SJCRH30 (cell line): ENCODE data around the gene TMOD2. TPM values are rescaled to one million over a fixed set of nuclear protein-coding genes. Genes with fewer than 3 reads are reported as not detected.

ENCODE experiments used
- DNase-seq, 2 experiments: peaks; one replicate each; pipeline ENCODE4 v3.0.0-alpha.2; 2015 to 2020
- H3K27ac ChIP-seq: fragments of 250-450 bp; sonication (Bioruptor Pico); 2 replicates; pipeline ENCODE4 v1.5.1; 2020; ENCODE audit warnings: mild to moderate bottlenecking, moderate library complexity
- H3K27me3 ChIP-seq: fragments of 250-450 bp; sonication (Bioruptor Pico); 2 replicates; pipeline ENCODE4 v1.5.1; 2020; ENCODE audit warnings: mild to moderate bottlenecking, moderate library complexity
- H3K36me3 ChIP-seq: fragments of 250-450 bp; sonication (Bioruptor Pico); 2 replicates; pipeline ENCODE4 v1.5.1; 2020; ENCODE audit warnings: mild to moderate bottlenecking, moderate library complexity
- H3K4me1 ChIP-seq: fragments of 250-450 bp; sonication (Bioruptor Pico); 2 replicates; pipeline ENCODE4 v1.5.1; 2020; ENCODE audit warnings: mild to moderate bottlenecking, moderate library complexity
- H3K4me3 ChIP-seq: fragments of 250-450 bp; sonication (Bioruptor Pico); 2 replicates; pipeline ENCODE4 v1.5.1; 2020; ENCODE audit warnings: mild to moderate bottlenecking, moderate library complexity
- H3K9me3 ChIP-seq: fragments of 250-450 bp; sonication (Bioruptor Pico); replicated peaks from 2 replicates; pipeline ENCODE4 v1.5.1; 2020; ENCODE audit warnings: mild to moderate bottlenecking, moderate library complexity
- total RNA-seq: library from RNA; depleted of rRNA; stranded (reverse); fragments of >200 nt; shearing (Covaris generic); gene quantifications from 2 replicates; pipeline ENCODE4 v1.2.3, GENCODE V29; 2014

TMOD2 gene
- total RNA-seq, 1 experiment from 2014 or later: 3.2 TPM

DNA sequence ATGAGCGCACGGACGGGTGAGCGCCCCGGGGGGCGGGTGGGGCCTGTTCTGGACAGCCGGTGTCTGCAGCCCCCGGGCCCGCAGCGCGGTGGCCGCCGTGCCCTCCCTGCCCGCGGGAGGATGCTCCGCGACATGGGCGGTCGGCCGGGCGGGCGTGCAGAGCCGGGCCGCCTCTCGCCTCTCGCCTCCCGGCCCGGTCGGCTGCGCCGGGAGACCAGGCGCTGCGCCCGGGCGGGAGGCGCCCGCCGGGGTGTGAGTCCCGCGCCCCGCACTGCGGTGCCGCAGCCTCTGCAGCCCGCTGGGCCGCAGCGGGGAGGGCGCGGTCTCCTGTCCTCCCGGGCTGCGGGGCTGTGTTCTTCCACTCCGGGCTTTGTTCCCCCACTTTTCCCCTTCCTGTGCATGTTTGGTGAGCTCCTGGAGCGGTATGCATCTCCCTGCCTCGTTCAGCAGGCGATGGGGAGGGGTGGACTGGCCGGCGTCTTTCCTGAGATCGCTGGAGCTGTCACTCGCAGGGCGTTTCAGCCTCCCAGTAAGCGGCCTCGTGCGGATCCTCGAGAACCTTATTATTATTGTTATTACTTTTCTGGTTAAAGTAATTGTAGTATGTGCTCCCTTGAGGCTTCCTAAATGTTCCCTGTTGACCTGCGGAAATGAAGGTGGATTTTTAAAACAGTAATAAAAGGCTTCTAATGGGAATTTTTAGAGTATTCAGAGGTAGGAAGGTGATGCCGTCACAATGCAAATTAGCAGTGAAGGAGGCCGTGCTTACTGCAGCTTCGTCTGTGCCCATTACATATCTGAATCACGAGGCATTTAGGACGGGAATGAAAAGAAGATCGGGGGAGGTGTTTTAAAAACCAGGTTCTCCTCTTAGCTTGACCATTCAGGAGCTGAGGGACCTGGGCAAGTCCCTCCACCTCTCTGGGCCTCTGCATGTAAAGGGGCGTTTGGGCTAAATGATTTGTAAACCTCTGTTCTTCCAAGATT is 593 bp downstream of the TMOD2 start:
- DNase-seq: peak; percentile 46 to 58

DNA sequence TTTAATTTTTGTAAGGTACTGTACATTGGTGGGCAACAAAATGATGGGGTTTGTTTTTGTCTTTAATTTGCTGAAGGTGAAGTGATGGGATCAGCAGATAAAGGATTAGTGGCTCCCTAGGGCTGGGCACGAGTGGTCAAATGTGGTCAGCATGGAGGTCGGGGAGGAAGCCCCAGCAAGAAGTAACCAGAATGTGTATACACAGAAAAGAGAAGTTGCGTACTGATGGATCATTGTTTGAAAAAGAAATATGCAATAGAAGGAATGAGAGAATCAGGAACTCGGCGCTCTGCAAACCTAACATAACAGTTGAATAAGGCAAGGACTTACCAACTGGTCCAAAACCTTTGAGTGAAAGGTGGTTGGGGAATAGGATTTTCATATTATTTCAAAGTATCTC is 1.5 kb downstream of the TMOD2 start:
- H3K27ac ChIP-seq: no peak overlapping the region
- no peak for DNase-seq
- H3K4me1 ChIP-seq: no peaks in the 10 kb centered on the region
- peak overlapping the region; percentile 74; the same call in 1 of the 2 replicates for H3K4me3 ChIP-seq
- no peaks in the 10 kb centered on the region for H3K9me3 ChIP-seq
- peaks cover 8% of the 10 kb centered on the region for H3K27me3 ChIP-seq
- no peaks in the 10 kb centered on the region for H3K36me3 ChIP-seq

More for the DNA sequence above, 593 bp downstream of the TMOD2 start:
- no peak overlapping the region for H3K27ac ChIP-seq
- H3K4me1 ChIP-seq: no peaks in the 10 kb centered on the region
- peak overlapping the region; percentile 74 for H3K4me3 ChIP-seq
- no peaks in the 10 kb centered on the region for H3K36me3 ChIP-seq
- H3K27me3 ChIP-seq: peaks cover 8% of the 10 kb centered on the region
- H3K9me3 ChIP-seq: no peaks in the 10 kb centered on the region

DNA sequence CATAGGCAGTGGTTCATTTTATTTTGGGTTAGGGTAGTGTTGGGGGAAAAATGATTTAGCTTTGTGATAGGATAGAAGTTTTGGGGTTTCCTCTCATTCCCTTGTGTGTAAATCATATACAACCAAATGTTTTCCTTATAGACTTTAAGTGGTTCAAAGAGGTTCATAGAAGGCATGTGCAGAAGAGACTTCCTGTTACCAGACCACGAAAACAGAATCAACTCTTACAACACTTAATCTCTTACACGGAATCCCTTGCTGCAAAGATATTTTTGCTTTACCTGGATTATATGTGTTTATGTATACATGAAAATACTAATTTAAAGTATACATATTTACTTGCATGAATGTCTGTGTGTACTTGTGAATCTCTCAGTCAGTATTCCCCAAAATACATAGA is 2.9 kb downstream of the TMOD2 start:
- Histone ChIP-seq H3K4me3 (no peak overlapping the region), H3K4me1 (peaks cover 10% of the 10 kb centered on the region), H3K9me3 (no peaks in the 10 kb centered on the region), H3K27ac (no peak overlapping the region), H3K36me3 (no peaks in the 10 kb centered on the region), H3K27me3 (peaks cover 8% of the 10 kb centered on the region)
- DNase-seq: no peak

DNA sequence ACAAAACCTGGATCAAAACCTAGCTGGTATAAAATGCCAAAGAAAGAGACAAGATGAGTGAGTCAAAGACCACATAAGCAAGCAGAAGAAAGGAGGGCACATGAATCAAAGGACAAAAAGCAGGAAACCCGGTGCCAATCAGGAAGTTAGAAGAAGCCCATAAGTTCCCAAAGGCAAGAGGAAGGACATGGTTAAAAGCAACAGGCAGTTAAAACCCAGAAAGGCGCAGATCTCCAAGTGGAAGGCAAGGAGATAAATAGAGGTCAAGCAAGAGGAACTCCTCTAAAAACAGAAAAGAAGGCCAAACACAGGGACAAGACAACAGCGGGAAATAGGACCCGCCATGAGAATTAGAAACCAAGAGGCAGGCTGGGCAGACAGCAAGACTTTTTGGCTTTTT is 4.4 kb downstream of the TMOD2 start:
- H3K4me3 ChIP-seq: no peak overlapping the region

DNA sequence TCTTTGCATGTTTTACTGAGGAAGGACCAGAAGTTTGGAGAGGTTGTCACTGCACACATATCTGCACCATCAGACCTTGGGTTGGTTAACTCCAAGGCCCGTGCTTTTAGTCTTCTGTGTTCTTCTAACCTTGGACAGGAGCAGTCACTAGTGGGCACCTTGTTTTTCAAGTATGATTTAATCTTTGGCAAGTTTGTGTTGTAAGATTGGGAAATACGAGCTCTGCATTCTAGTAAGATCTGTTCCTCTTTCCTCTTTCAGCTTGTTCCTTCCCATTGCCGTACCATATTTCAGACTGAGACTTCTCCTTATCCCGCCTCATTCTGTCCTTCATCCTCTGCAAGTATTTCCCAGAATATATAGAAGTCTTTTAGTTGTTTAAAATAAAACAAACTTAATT is 5.1 kb downstream of the TMOD2 start:
- Histone ChIP-seq H3K27ac (no peak overlapping the region), H3K27me3 (no peaks in the 10 kb centered on the region), H3K36me3 (no peaks in the 10 kb centered on the region), H3K9me3 (no peaks in the 10 kb centered on the region), H3K4me3 (no peak overlapping the region), H3K4me1 (peaks cover 18% of the 10 kb centered on the region)
- no peak for DNase-seq

More for the DNA sequence above, 4.4 kb downstream of the TMOD2 start:
- Histone ChIP-seq H3K27me3 (peaks cover 4% of the 10 kb centered on the region), H3K27ac (no peak overlapping the region), H3K4me1 (peaks cover 18% of the 10 kb centered on the region), H3K9me3 (no peaks in the 10 kb centered on the region), H3K36me3 (no peaks in the 10 kb centered on the region)
- DNase-seq: no peak

DNA sequence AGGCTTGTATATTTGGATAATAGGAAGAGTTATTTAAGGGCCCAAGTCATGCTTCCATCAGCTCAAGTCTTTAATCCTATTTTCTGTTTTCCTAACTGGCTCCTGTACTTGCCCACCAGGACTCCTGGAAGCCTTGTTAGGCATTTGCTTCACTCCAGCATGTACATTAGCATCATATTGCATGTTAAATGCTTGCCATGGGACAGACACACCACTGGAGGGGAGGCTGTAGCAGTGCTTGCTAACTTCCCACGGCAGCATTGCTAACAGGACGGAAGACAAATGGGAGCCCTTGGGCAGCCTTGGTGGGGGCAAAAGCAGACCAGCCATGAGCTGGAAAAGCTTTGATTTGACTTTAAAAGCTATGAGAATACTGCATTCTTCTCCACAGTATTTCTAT is 6.1 kb downstream of the TMOD2 start:
- no peak for DNase-seq
- no peak overlapping the region for H3K27ac ChIP-seq
- no peaks in the 10 kb centered on the region for H3K36me3 ChIP-seq
- peaks cover 18% of the 10 kb centered on the region for H3K4me1 ChIP-seq
- no peaks in the 10 kb centered on the region for H3K27me3 ChIP-seq
- H3K4me3 ChIP-seq: no peak overlapping the region
- no peaks in the 10 kb centered on the region for H3K9me3 ChIP-seq

DNA sequence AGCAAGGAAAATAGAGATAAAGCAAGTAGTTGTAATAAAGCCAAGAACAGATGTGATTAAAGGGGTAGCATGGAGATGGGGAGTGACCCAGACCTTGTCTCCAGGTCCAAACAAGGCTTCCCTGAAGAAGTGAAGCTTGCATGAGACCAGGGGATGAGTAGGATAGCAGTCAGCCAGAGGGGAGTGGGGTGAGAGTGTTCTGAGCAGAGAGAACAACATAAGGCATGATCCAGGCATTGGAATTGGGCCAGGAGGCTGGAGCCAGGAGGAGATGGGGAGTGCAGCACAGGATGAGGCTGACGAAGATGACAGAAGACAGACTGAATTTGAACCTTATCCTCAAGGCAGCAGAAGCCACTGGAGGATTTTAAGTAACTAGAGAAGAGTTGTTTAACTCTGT is 7.2 kb downstream of the TMOD2 start:
- no peaks in the 10 kb centered on the region for H3K27me3 ChIP-seq
- peaks cover 18% of the 10 kb centered on the region for H3K4me1 ChIP-seq
- H3K36me3 ChIP-seq: no peaks in the 10 kb centered on the region
- no peak overlapping the region for H3K4me3 ChIP-seq
- peak; percentile 60 for DNase-seq
- H3K9me3 ChIP-seq: no peaks in the 10 kb centered on the region
- H3K27ac ChIP-seq: no peak overlapping the region

DNA sequence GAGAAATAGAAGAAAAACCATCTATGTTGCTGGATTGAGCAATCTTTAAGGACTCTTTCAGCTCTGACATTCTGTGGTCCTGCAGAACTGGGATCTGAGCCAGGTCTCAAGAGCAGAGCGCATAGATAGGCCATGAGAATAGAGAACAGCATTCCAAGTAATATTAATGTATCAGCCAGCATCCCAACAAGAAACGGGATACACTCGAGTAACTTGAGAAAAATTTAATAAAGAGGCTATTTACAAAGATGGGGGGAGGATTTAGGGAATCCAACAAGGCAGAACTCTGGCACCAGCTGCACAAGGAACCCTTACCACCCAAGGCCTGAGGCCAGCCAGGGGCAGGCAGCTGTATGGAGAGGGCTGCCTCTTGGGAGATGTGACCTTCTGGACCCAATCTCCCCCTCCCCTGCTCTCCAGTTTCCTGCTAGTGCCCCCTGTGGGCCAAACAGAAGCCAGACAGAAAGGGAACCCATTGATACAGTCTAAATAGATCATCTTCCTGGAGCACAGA is 8.2 kb downstream of the TMOD2 start:
- Histone ChIP-seq H3K9me3 (no peaks in the 10 kb centered on the region), H3K4me3 (no peak overlapping the region), H3K27ac (no peak overlapping the region), H3K27me3 (no peaks in the 10 kb centered on the region), H3K36me3 (no peaks in the 10 kb centered on the region), H3K4me1 (peaks cover 18% of the 10 kb centered on the region)
- peak; percentile 84 to 86 for DNase-seq

DNA sequence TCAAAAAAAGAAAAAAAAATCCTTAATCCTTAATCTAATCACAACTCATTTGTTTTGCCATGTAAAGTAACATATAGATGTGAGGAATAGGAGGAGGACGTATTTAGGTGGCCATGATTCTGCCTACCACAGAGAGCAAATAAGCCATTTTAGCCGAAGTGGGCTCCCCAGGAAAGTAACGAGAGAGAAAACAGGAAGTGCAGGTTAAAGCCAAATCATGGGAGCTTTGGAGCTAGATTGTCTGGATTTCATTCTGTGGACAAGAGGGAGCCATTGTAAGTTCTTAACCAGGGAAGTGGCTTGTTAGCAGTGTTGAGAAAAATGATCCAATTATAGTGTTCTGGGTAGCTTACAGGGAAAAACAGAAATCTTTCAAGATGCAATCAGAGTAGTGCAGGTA is 9.4 kb downstream of the TMOD2 start:
- no peaks in the 10 kb centered on the region for H3K27me3 ChIP-seq
- H3K4me3 ChIP-seq: no peak overlapping the region
- no peak overlapping the region for H3K27ac ChIP-seq
- no peaks in the 10 kb centered on the region for H3K36me3 ChIP-seq
- H3K9me3 ChIP-seq: no peaks in the 10 kb centered on the region
- DNase-seq: no peak
- H3K4me1 ChIP-seq: peaks cover 18% of the 10 kb centered on the region

DNA sequence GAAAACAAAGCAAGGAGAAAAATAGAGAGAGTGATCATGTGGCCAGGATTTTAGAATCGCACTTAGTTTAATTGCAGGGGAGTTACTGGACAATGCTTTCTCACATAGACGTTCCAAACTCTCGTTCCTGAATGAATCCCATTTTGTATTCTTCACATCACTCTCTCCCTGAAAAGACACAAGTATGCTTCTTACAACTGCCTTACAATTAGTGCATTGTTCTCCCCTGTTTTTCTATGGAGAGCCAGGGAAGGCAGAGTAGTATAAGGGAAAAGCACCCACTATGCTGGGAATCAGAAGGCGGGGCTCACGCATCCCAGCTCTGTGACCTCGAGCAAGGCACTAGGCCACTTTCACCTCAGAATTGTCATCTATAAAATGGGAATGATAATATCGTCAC is 14.4 kb downstream of the TMOD2 start:
- H3K36me3 ChIP-seq: no peaks in the 10 kb centered on the region
- H3K27me3 ChIP-seq: no peaks in the 10 kb centered on the region
- DNase-seq: no peak
- H3K4me1 ChIP-seq: no peaks in the 10 kb centered on the region
- H3K9me3 ChIP-seq: no peaks in the 10 kb centered on the region
- no peak overlapping the region for H3K4me3 ChIP-seq
- no peak overlapping the region for H3K27ac ChIP-seq

DNA sequence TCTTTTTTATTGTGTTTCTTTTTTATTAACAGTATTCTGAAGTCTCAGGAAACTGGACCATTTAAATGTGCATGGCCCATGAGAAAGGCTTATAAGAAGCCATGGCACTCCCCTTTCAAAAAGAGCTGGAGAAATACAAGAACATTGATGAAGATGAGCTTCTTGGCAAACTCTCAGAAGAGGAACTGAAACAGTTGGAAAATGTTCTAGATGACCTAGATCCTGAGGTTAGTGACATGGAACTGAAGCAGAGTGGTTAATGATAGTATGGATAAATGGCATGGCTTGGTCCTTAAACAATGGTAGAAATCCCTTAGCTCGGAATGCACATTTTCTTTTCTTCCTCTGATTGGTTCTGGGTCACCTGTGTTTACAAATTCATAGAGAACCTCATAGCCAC is 14.9 kb downstream of the TMOD2 start:
- no peak overlapping the region for H3K27ac ChIP-seq
- no peaks in the 10 kb centered on the region for H3K4me1 ChIP-seq
- no peak overlapping the region for H3K4me3 ChIP-seq
- no peaks in the 10 kb centered on the region for H3K27me3 ChIP-seq
- H3K9me3 ChIP-seq: no peaks in the 10 kb centered on the region
- DNase-seq: no peak
- no peaks in the 10 kb centered on the region for H3K36me3 ChIP-seq

DNA sequence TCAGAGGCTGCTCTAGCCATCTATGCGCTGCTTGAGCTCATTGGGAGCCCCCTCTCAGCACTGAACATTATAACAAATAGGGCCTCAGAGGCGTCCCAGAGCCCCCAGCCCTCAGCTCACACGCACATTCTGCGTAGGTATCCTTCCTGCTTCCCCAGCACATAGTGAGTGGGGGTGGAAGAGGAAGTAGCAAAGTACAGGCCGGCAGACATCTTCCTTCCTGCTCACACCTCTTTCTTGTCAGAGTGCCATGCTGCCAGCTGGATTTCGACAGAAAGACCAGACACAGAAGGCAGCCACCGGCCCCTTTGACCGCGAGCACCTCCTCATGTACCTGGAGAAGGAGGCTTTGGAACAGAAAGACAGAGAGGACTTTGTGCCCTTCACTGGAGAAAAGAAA is 16.6 kb downstream of the TMOD2 start:
- Histone ChIP-seq H3K27ac (no peak overlapping the region), H3K27me3 (no peaks in the 10 kb centered on the region), H3K9me3 (no peaks in the 10 kb centered on the region), H3K4me3 (no peak overlapping the region), H3K36me3 (no peaks in the 10 kb centered on the region), H3K4me1 (no peaks in the 10 kb centered on the region)
- no peak for DNase-seq

DNA sequence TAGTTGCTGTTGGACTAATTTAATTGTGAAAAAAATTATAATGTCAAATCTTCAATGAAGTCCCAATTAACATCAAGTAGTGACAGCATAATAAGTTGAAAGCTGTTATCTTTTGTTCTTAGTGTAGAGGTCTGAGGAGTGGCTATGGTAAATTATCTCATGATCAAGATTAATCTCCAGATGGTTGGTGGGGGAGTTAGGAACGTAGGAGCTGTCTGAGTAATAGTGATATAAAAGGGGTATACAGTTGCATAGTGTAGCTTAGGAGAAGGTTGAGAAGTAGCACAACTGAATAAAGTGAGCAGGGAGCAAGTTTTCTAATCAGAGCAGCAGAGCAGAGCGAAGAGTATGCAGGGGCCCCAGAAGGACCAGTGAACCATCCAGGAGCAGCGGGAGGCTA is 19.5 kb downstream of the TMOD2 start:
- Histone ChIP-seq H3K9me3 (no peaks in the 10 kb centered on the region), H3K4me1 (no peaks in the 10 kb centered on the region), H3K36me3 (no peaks in the 10 kb centered on the region), H3K27ac (no peak overlapping the region), H3K27me3 (no peaks in the 10 kb centered on the region), H3K4me3 (no peak overlapping the region)
- DNase-seq: no peak

DNA sequence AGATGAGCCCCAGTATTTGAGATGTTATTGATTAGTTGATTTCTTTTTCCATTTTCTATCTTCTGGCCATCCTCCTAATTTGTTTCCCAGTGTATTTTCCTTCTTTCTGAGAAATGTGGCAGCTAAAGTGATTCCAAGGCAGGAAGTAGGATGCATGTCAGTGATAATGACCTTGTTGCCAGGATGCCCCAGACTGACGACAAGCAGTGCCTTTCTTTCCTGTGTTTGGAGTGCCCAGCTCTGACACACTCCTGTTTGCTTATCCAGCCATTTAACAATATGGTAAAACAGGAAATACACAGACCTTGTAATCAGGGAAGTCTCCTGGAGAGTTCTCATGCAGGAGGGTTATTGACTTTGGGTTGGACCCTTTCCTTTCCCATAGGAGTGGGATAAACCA is 20.4 kb downstream of the TMOD2 start:
- Histone ChIP-seq H3K9me3 (no peaks in the 10 kb centered on the region), H3K36me3 (no peaks in the 10 kb centered on the region), H3K4me3 (no peak overlapping the region), H3K27ac (no peak overlapping the region), H3K4me1 (no peaks in the 10 kb centered on the region), H3K27me3 (no peaks in the 10 kb centered on the region)
- no peak for DNase-seq

DNA sequence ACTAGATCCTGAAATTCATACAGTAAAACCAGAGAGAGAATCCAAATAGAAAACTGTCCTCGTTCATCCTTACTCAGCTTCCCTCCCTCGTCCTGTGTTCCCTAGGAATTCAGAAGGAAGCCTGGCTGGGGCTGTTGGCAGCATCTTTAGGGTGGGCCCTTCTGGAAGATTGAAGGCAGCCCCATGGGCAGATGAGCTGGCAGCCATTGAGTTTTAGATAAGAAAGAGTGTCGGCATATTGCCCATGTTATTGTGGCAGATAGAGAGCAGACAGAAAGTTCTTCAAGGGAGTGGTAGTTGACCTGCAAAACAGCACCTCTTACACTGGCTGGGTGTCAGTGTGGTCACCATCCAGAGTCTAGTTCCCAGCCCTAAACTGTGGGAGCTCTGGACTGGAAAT is 23.5 kb downstream of the TMOD2 start:
- Histone ChIP-seq H3K4me3 (no peak overlapping the region), H3K9me3 (no peaks in the 10 kb centered on the region), H3K4me1 (no peaks in the 10 kb centered on the region), H3K36me3 (no peaks in the 10 kb centered on the region), H3K27ac (no peak overlapping the region), H3K27me3 (no peaks in the 10 kb centered on the region)
- DNase-seq: no peak
